IMR-90 (cell line): Measurements from ENCODE around the gene COLQ.

Experiments used
- BHLHE40 ChIP-seq: fragments of 150-350 bp; IDR thresholded peaks from 2 replicates; pipeline ENCODE4 v1.6.1; 2016; ENCODE audit warnings: mild to moderate bottlenecking, low read depth, low read length
- MXI1 ChIP-seq: IDR thresholded peaks from 2 replicates; pipeline ENCODE4 v1.6.1; 2012; ENCODE audit warnings: low read depth, mild to moderate bottlenecking, low read length, moderate library complexity, borderline replicate concordance
- POLR2A ChIP-seq: IDR thresholded peaks from 2 replicates; pipeline ENCODE4 v1.6.1; 2012; ENCODE audit warnings: mild to moderate bottlenecking, low read depth, low read length
- RAD21 ChIP-seq: IDR thresholded peaks from 2 replicates; pipeline ENCODE4 v1.6.1; 2012; ENCODE audit warnings: low read length, improper control_type of control experiment
- RCOR1 ChIP-seq: IDR thresholded peaks from 2 replicates; pipeline ENCODE4 v1.6.1; 2012; ENCODE audit warnings: mild to moderate bottlenecking, low read length, improper control_type of control experiment; ENCODE audit not compliant: insufficient replicate concordance
- RFX5 ChIP-seq: IDR thresholded peaks from 2 replicates; pipeline ENCODE4 v1.8.0; 2012; ENCODE audit warnings: low read depth, mild to moderate bottlenecking, low read length, moderate library complexity
- TF ChIP-seq, protein P1 (sequence below): conservative IDR thresholded peaks from 2 replicates; pipeline ENCODE4 v1.5.1; 2012; ENCODE audit warnings: mild to moderate bottlenecking, low read depth, low read length, improper control_type of control experiment

DNA sequence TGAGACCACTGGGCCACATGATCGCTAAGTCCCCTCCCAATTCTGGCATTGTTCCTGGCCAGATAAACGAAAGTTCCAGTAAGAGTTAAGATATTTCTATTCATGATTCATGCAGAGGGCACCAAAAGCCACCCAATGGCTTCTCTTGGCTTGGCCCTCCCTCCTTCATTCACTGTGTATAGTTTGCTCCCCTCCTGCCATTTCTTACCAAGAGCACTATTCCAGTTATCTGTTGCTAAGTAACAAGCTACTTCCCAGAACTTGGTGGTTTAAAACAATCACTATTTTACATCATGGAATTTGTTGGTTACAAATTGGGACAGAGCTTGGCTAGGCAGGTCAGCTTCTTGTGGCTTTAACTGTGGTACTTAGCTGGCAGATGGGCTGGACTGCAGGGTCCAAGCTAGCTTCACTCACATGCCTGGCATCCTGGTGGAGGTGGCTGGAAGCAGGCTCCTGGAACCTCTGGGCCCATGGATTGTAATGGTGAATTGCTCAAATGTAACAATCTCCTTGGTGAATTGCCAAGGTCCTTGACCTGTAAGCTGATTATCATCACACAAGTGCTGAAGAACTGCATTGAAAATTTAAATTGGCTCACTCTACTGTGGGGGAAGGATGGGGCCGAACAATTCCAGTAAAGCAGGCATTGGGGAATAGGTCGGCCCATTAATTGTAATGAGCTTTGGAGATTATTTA lies 77.5 kb downstream of the COLQ start:
- TF ChIP-seq POLR2A (no peak), RCOR1 (no peak), RAD21 (no peak), MXI1 (no peak), BHLHE40 (no peak), RFX5 (no peak)
- TF ChIP-seq, protein P1, sequence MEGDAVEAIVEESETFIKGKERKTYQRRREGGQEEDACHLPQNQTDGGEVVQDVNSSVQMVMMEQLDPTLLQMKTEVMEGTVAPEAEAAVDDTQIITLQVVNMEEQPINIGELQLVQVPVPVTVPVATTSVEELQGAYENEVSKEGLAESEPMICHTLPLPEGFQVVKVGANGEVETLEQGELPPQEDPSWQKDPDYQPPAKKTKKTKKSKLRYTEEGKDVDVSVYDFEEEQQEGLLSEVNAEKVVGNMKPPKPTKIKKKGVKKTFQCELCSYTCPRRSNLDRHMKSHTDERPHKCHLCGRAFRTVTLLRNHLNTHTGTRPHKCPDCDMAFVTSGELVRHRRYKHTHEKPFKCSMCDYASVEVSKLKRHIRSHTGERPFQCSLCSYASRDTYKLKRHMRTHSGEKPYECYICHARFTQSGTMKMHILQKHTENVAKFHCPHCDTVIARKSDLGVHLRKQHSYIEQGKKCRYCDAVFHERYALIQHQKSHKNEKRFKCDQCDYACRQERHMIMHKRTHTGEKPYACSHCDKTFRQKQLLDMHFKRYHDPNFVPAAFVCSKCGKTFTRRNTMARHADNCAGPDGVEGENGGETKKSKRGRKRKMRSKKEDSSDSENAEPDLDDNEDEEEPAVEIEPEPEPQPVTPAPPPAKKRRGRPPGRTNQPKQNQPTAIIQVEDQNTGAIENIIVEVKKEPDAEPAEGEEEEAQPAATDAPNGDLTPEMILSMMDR: no peak
